GM18502 (cell line): ENCODE data around the gene CALHM2.

Experiments used
- ATAC-seq: cut with Tn5 transposase; IDR thresholded peaks from one replicate; pipeline ENCODE4 v1.9.1; 2021; ENCODE audit warnings: mild to moderate bottlenecking; ENCODE audit not compliant: unreplicated experiment, poor library complexity

CALHM2 gene

GRCh38 chr10:103476046-103476768, 24.0 kb upstream of the CALHM2 start:
- ATAC-seq: peak; percentile 49

GRCh38 chr10:103475437-103475836, 23.3 kb upstream of the CALHM2 start:
- ATAC-seq: no peak

GRCh38 chr10:103474077-103474476, 21.9 kb upstream of the CALHM2 start:
- no peak for ATAC-seq

GRCh38 chr10:103473261-103473671, 21.1 kb upstream of the CALHM2 start:
- ATAC-seq: no peak

- no peak for ATAC-seq
Observed at GRCh38 chr10:103472005-103472404, 19.8 kb upstream of the CALHM2 start.

GRCh38 chr10:103470761-103471653, 18.8 kb upstream of the CALHM2 start:
- ATAC-seq: peak; percentile 73

- no peak for ATAC-seq
Observed at GRCh38 chr10:103469201-103469600, 17.0 kb upstream of the CALHM2 start.

- peak; percentile 30 for ATAC-seq
Observed at GRCh38 chr10:103467406-103467805, 15.2 kb upstream of the CALHM2 start.

GRCh38 chr10:103466734-103467133, 14.6 kb upstream of the CALHM2 start:
- ATAC-seq: no peak

GRCh38 chr10:103465411-103466179, 13.4 kb upstream of the CALHM2 start:
- ATAC-seq: no peak

GRCh38 chr10:103463499-103463898, 11.3 kb upstream of the CALHM2 start:
- ATAC-seq: no peak

- no peak for ATAC-seq
Observed at GRCh38 chr10:103459615-103460014, 7.4 kb upstream of the CALHM2 start.

GRCh38 chr10:103458720-103459119, 6.5 kb upstream of the CALHM2 start, which contains the start of gene CALHM1:
TSS of gene CALHM1 (minus strand) at chr10:103458900. CDS start at chr10:103458751, 149 bp downstream.
- ATAC-seq: no peak

GRCh38 chr10:103457896-103458583, 5.9 kb upstream of the CALHM2 start:
- ATAC-seq: no peak

- no peak for ATAC-seq
Observed at GRCh38 chr10:103457176-103457712, 5.1 kb upstream of the CALHM2 start.

- no peak for ATAC-seq
Observed at GRCh38 chr10:103456074-103456660, 4.0 kb upstream of the CALHM2 start.

- ATAC-seq: no peak
Observed at GRCh38 chr10:103455235-103455634, 3.1 kb upstream of the CALHM2 start.

GRCh38 chr10:103454026-103454425, 1.9 kb upstream of the CALHM2 start:
- no peak for ATAC-seq

- no peak for ATAC-seq
Observed at GRCh38 chr10:103452506-103453230, 498 bp upstream of the CALHM2 start.
